Sigmoid colon (tissue), 7 donors: ENCODE data around the gene ACTL6B. TPM values are rescaled to one million over a fixed set of nuclear protein-coding genes. Genes with fewer than 3 reads are reported as not detected.

Experiments used
- DNase-seq: peaks from one replicate; pipeline ENCODE4 v3.0.0-alpha.2; 2019
- H3K27ac ChIP-seq, 4 donors: fragments of 200-600 bp; sonication (generic); one replicate each; pipeline ENCODE4 v1.5.1; 2016 to 2019; ENCODE audit warnings: mild to moderate bottlenecking in 1 of 4
- H3K27me3 ChIP-seq, 3 donors: fragments of 200-600 bp; sonication (generic); one replicate each; pipeline ENCODE4 v1.5.1; 2019; ENCODE audit warnings: mild to moderate bottlenecking in 1 of 3
- H3K36me3 ChIP-seq, 4 donors: fragments of 200-600 bp; sonication (generic); one replicate each; pipeline ENCODE4 v1.5.1; 2016 to 2019
- H3K4me1 ChIP-seq, 4 donors: fragments of 200-600 bp; sonication (generic); one replicate each; pipeline ENCODE4 v1.5.1; 2017 to 2019
- H3K4me3 ChIP-seq, 4 donors: fragments of 200-600 bp; sonication (generic); one replicate each; pipeline ENCODE4 v1.5.1; 2017 to 2019; ENCODE audit warnings: mild to moderate bottlenecking in 2 of 4, moderate library complexity in 1 of 4
- H3K9me3 ChIP-seq, 4 donors: fragments of 200-600 bp in 3 of 4; sonication (generic) in 3 of 4; one replicate each; pipeline versions ENCODE4 v1.5.1 to v1.6.1; 2013 to 2019
- EP300 ChIP-seq, 4 donors: sonication (generic); formaldehyde crosslinking; IDR thresholded peaks; one replicate each; pipeline ENCODE4 v1.6.1; 2017; ENCODE audit warnings: antibody characterized with exemption in 4 of 4
- POLR2A ChIP-seq, 2 donors: fragments of 450-650 bp; IDR thresholded peaks; one replicate each; pipeline ENCODE4 v1.6.1; 2016; ENCODE audit warnings: antibody characterized with exemption in 2 of 2, mild to moderate bottlenecking in 2 of 2, moderate library complexity in 2 of 2
- POLR2AphosphoS5 ChIP-seq, 4 donors: sonication (generic); formaldehyde crosslinking; IDR thresholded peaks; one replicate each; pipeline ENCODE4 v1.6.1; 2017; ENCODE audit warnings: antibody characterized with exemption in 4 of 4
- WGBS, 2 donors: extraction: QIAGEN DNeasy Blood & Tissue Kit; methylation state at CpG; one replicate each; pipeline ENCODE4 v1.1.7; 2013; 5-methylcytosine and 5-hydroxymethylcytosine counted together
- intact Hi-C: fragments of 100-400 bp; cut with DNase I; formaldehyde crosslinking; loops from one replicate; pipeline ENCODE4 v1.15.1; 2023
- polyA plus RNA-seq, 3 donors: library from polyadenylated mRNA; stranded (reverse); fragments of 200-250 nt; gene quantifications; one replicate each; pipeline ENCODE4 v1.2.3, GENCODE V29; 2013
- total RNA-seq, 4 donors: library from RNA; depleted of rRNA; stranded (reverse); fragments of >200 nt; gene quantifications; one replicate each; pipeline ENCODE4 v1.1.0, GENCODE V29; 2016
- TF ChIP-seq, protein P1 (sequence below), 4 experiments: fragments of 450-650 bp in 3 of 4; fragments of 200-600 bp in 1 of 4; IDR thresholded peaks; one replicate each; pipeline ENCODE4 v1.5.1; 2016 to 2019; ENCODE audit warnings: antibody characterized with exemption in 4 of 4, mild to moderate bottlenecking in 3 of 4, moderate library complexity in 2 of 4
- donor health status: healthy with polysubstance abuse.
- donor health status: Bipolar disorder and iron deficiency.
- donor health status: healthy.

The ACTL6B gene
- total and polyA plus RNA-seq, 7 donors, result 0.58 to 0.71 (median 0.68) TPM; not detected in 4

DNA sequence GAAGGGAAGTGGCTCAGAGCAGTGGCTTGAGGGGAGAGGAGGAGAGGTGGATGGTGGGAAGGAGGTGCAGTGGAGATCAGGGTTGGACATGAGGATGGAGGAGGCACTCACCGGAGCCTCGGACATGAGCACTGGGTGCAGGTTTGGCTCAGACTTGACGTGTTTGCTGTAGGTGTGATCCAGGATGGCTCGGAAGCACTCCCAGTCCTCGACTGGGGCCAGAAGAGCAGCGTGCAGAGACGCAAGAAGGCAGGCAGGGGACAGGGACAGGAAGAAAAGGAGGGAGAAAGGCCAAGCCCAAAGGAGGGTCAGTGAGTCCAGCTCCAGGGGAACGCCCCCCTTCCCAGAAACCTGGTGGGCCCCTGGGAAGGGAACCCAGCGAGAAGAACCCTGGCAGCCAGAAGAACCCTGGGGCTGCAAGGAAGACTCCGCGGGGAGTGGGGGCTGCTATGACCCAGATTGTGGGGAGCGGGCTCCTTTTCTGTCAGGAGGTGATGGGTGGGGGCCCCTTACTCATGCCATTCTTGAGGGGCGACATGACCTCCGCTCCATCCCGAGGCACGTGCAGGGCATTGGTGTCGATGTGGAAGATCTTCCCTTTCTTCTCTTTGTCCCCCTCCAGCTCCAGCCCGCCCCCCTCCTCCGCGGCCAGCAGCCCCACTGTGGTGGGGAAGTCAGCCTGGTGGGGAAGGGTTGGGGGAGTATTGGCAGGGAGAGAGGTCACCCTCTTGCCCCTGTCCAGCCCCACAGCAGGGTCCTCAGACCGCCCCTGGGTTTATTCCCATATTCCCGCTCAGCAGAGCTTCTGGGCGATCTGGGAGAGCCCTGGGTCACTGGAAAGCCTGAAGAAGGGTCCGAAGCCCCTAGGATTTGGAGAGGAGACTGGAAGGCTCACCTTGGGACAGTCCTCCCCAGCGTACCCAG, 1.1 kb downstream of the ACTL6B start:
- intact Hi-C loops, result no loop called here

DNA sequence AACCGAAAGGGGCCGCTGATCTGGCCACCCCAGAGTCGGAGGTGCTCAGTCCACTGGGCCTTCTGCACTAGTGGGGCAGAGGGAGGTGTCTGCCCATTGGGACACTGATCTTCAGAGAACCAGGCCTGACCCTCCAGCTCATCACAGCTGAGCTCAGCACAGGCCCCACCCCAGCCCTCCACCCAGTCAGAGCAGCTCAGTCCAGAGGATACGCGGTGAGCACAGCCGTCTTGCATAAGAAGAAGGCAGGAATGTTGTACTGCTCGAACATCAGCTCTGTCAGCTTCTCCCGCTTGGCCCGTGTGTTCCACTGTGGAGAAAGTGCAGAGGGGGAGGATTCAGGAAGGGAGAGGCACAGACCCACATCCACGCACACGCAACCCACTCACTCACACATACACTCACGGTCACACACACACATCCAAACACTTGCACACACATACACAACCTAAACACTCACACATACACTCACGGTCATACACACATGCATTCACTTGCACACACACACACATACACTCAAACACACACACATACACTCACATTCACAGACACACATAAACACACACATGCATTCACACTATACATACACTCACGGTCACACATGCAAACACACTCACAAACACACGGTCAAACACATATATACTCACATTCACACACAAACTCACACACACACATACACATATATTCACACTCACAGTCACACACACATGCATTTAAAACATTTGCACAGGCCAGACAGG, 6.3 kb downstream of the ACTL6B start:
- TF ChIP-seq, protein P1, sequence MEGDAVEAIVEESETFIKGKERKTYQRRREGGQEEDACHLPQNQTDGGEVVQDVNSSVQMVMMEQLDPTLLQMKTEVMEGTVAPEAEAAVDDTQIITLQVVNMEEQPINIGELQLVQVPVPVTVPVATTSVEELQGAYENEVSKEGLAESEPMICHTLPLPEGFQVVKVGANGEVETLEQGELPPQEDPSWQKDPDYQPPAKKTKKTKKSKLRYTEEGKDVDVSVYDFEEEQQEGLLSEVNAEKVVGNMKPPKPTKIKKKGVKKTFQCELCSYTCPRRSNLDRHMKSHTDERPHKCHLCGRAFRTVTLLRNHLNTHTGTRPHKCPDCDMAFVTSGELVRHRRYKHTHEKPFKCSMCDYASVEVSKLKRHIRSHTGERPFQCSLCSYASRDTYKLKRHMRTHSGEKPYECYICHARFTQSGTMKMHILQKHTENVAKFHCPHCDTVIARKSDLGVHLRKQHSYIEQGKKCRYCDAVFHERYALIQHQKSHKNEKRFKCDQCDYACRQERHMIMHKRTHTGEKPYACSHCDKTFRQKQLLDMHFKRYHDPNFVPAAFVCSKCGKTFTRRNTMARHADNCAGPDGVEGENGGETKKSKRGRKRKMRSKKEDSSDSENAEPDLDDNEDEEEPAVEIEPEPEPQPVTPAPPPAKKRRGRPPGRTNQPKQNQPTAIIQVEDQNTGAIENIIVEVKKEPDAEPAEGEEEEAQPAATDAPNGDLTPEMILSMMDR (IDR thresholded peaks at IDR 0.05), result no peak
- TF ChIP-seq EP300 (IDR thresholded peaks at IDR 0.05) (no peak), POLR2AphosphoS5 (IDR thresholded peaks at IDR 0.05) (no peak), POLR2A (IDR thresholded peaks at IDR 0.05) (no peak)
- no peak overlapping the region for H3K4me3 ChIP-seq
- WGBS, 2 donors, result 78 to 83% methylated on average over 15 of the region's 15 CpGs
- no peak overlapping the region for H3K27ac ChIP-seq
- H3K36me3 ChIP-seq, result no peaks in the 10 kb centered on the region
- no peaks in the 10 kb centered on the region for H3K4me1 ChIP-seq
- intact Hi-C loops, result no loop called here
- no peak for DNase-seq
- peaks cover 4 to 61% (median 31%) of the 10 kb centered on the region in 3 donors for H3K27me3 ChIP-seq
- H3K9me3 ChIP-seq, result no peaks in the 10 kb centered on the region

More for the DNA sequence above, 1.1 kb downstream of the ACTL6B start:
- no peak for DNase-seq
- Histone ChIP-seq H3K4me1 (peaks cover 0 to 7% (median 3%) of the 10 kb centered on the region in 4 donors), H3K27me3 (peaks cover 19 to 60% (median 47%) of the 10 kb centered on the region in 3 donors), H3K36me3 (no peaks in the 10 kb centered on the region), H3K27ac (no peak overlapping the region), H3K4me3 (no peak overlapping the region), H3K9me3 (no peaks in the 10 kb centered on the region)
- 51 to 67% methylated on average over 25 of the region's 25 CpGs for WGBS, 2 donors
- TF ChIP-seq POLR2AphosphoS5 (IDR thresholded peaks at IDR 0.05) (no peak), EP300 (IDR thresholded peaks at IDR 0.05) (no peak), POLR2A (IDR thresholded peaks at IDR 0.05) (no peak)
- TF ChIP-seq, protein P1 (IDR thresholded peaks at IDR 0.05), result no peak

DNA sequence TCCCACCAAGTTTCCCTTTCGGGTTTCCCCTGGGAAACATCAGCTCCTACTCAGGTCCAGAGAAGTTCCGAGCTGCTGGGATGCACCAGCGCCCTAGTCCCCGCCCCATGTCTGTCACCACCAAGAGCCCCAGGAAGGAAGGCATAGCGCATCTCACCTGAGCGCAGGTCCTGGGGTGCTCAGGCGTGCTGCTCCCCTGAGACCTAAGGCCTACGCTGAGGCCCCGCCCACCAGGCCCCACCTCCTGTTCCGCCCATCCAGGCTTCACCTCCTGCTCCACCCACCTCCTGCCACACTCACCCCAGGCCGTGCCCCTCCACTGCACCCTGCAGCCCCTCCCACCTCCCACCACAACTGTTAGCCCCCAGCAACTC, 13.7 kb downstream of the ACTL6B start:
- no peak for TF ChIP-seq POLR2A (IDR thresholded peaks at IDR 0.05)
- no peak for TF ChIP-seq EP300 (IDR thresholded peaks at IDR 0.05)
- TF ChIP-seq POLR2AphosphoS5 (IDR thresholded peaks at IDR 0.05), result no peak
- TF ChIP-seq, protein P1 (IDR thresholded peaks at IDR 0.05), result no peak
- WGBS, 2 donors, result 34 to 60% methylated on average over 11 of the region's 11 CpGs
- H3K9me3 ChIP-seq, result no peaks in the 10 kb centered on the region
- H3K27me3 ChIP-seq, result peaks cover under 1 to 48% (median 36%) of the 10 kb centered on the region in 3 donors
- no peaks in the 10 kb centered on the region for H3K4me1 ChIP-seq
- H3K4me3 ChIP-seq, result no peak overlapping the region
- intact Hi-C loops, result no loop called here
- no peak overlapping the region for H3K27ac ChIP-seq
- DNase-seq, result no peak
- H3K36me3 ChIP-seq, result no peaks in the 10 kb centered on the region

DNA sequence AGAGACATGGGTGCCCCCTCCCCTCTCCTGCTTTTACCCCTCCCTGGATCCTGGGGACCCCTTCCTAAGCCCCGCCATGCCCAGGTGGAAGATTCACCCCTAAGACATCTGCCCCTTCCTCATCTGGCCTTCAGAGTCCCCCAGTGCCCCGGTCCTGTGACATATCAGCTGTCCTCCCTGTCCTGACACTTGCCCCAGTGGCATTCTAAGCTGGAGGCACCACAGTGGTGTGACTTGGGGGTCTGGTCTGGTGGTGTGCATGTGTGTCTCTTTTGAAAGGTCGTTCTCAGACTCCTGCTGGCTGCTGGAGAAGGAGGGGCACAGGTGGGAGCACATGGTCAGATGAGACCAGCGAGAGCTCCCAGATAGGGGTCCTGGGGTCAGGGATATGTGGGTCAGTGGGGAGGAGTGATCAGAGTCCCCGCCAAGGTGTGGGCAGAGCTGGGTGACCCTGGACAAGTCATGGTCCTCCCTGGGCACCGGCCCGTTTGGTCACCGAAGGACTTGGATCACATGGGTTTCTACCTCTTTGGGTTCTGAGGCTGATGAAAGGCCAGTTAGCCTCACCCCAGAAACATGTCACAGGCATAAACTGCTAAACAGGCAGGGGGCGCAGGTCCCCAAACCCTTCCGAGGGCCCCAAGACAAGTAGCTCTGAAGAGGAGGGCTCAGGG, 14.3 kb downstream of the ACTL6B start:
- H3K27me3 ChIP-seq, result peaks cover 0 to 45% (median 30%) of the 10 kb centered on the region in 3 donors
- no peak for TF ChIP-seq EP300 (IDR thresholded peaks at IDR 0.05)
- TF ChIP-seq, protein P1 (IDR thresholded peaks at IDR 0.05), result no peak
- TF ChIP-seq POLR2AphosphoS5 (IDR thresholded peaks at IDR 0.05), result no peak
- TF ChIP-seq POLR2A (IDR thresholded peaks at IDR 0.05), result no peak
- no peaks in the 10 kb centered on the region for H3K36me3 ChIP-seq
- WGBS, 2 donors, result 70 to 82% methylated on average over 10 of the region's 10 CpGs
- H3K27ac ChIP-seq, result no peak overlapping the region
- no peaks in the 10 kb centered on the region for H3K4me1 ChIP-seq
- H3K9me3 ChIP-seq, result no peaks in the 10 kb centered on the region
- H3K4me3 ChIP-seq, result no peak overlapping the region
- DNase-seq, result no peak
- intact Hi-C loops, result no loop called here
